ENCODE measurements around the gene PRKCE. TPM values are rescaled to one million over a fixed set of nuclear protein-coding genes. Genes with fewer than 3 reads are reported as not detected.

PRKCE gene
- total RNA-seq, 1 experiment from 2014 or later = 14.8 TPM

DNA sequence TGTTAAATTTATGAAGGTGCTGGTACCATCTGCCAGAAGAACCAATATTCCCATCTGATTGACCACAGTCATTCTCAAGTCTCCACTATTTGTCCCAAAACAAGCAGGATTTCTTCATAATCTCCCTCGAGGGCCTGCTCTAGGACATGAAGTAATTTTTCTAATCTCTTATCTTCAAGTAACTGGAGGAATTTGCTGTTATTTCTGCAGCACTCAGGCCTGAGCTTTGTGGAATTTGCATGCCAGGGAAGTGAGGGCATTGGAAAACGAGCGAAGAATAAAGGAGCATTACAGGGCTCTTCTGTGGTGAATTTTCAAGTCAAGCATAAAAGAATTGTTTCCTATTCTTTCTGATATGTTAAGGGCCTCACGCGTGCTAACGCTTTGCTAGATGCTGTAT, 484.5 kb downstream of the PRKCE start:
- POLR2A ChIA-PET = no interaction called here

More for the DNA sequence above, 484.5 kb downstream of the PRKCE start:
- CTCF ChIA-PET = no interaction called here
- Histone ChIP-seq H3K4me1 (ENCODE audit: control insufficient read depth in 1 of 2, insufficient read depth in 2 of 2, low read length in 2 of 2) (no peaks in the 10 kb centered on the region), H3K36me3 (ENCODE audit: control insufficient read depth in 1 of 2, insufficient read depth in 2 of 2, low read length in 2 of 2) (no peaks in the 10 kb centered on the region), H2AFZ (ENCODE audit: low read depth, low read length, poor library complexity, severe bottlenecking) (no peak overlapping the region), H3K4me2 (ENCODE audit: low read length) (no peak overlapping the region), H3K27me3 (ENCODE audit: insufficient read depth, low read length) (no peaks in the 10 kb centered on the region), H3K9me2 (ENCODE audit: insufficient read depth) (no peaks in the 10 kb centered on the region), H3K9me3 (ENCODE audit: control insufficient read depth in 1 of 2, insufficient read depth in 1 of 2, low read depth in 1 of 2, low read length in 2 of 2) (no peaks in the 10 kb centered on the region), H3K27ac (ENCODE audit: low read depth, low read length) (no peak overlapping the region), H4K20me1 (ENCODE audit: insufficient read depth) (no peaks in the 10 kb centered on the region), H3K4me3 (replicated peaks in 1 of 2; ENCODE audit: low read depth in 1 of 2, low read length in 2 of 2) (no peak overlapping the region), H3K9ac (ENCODE audit: low read length) (no peak overlapping the region), H3K79me2 (ENCODE audit: insufficient read depth, low read length) (no peaks in the 10 kb centered on the region)
- intact Hi-C loops (cut with micrococcal nuclease) = no loop called here
- RAD21 ChIA-PET (ENCODE audit: low non-redundant PET in 1 of 2, low total read pairs in 2 of 2, uncharacterized antibody in 2 of 2, unreplicated experiment in 2 of 2) = no interaction called here
- TF ChIP-seq RAD21 (IDR thresholded peaks at IDR 0.05; ENCODE audit: low read depth) (no peak), EZH2phosphoT487 (IDR thresholded peaks at IDR 0.05; ENCODE audit: borderline replicate concordance) (no peak), JUND (IDR thresholded peaks at IDR 0.05) (no peak), CBX3 (IDR thresholded peaks at IDR 0.05; ENCODE audit: low read depth) (no peak), SP1 (IDR thresholded peaks at IDR 0.05; ENCODE audit: low read depth) (no peak), TCF7L2 (IDR thresholded peaks at IDR 0.05; ENCODE audit: borderline replicate concordance, extremely low read depth, insufficient read depth, insufficient read length) (no peak), SRF (IDR thresholded peaks at IDR 0.05; ENCODE audit: low read depth) (no peak), ZFX (IDR thresholded peaks at IDR 0.05) (no peak), ELF1 (IDR thresholded peaks at IDR 0.05; ENCODE audit: borderline replicate concordance, low read depth) (no peak), EGR1 (IDR thresholded peaks at IDR 0.05; ENCODE audit: low read depth) (no peak), POLR2AphosphoS5 (IDR thresholded peaks at IDR 0.05; ENCODE audit: low read depth, low read length) (no peak), SIN3A (IDR thresholded peaks at IDR 0.05; ENCODE audit: low read depth) (no peak), FOSL1 (IDR thresholded peaks at IDR 0.05; ENCODE audit: low read depth) (no peak), CEBPB (IDR thresholded peaks at IDR 0.05; ENCODE audit: low read depth) (no peak), POLR2A (IDR thresholded peaks at IDR 0.05; ENCODE audit: borderline replicate concordance, extremely low read depth, insufficient read depth, insufficient read length) (no peak)
- TF ChIP-seq, protein P1, sequence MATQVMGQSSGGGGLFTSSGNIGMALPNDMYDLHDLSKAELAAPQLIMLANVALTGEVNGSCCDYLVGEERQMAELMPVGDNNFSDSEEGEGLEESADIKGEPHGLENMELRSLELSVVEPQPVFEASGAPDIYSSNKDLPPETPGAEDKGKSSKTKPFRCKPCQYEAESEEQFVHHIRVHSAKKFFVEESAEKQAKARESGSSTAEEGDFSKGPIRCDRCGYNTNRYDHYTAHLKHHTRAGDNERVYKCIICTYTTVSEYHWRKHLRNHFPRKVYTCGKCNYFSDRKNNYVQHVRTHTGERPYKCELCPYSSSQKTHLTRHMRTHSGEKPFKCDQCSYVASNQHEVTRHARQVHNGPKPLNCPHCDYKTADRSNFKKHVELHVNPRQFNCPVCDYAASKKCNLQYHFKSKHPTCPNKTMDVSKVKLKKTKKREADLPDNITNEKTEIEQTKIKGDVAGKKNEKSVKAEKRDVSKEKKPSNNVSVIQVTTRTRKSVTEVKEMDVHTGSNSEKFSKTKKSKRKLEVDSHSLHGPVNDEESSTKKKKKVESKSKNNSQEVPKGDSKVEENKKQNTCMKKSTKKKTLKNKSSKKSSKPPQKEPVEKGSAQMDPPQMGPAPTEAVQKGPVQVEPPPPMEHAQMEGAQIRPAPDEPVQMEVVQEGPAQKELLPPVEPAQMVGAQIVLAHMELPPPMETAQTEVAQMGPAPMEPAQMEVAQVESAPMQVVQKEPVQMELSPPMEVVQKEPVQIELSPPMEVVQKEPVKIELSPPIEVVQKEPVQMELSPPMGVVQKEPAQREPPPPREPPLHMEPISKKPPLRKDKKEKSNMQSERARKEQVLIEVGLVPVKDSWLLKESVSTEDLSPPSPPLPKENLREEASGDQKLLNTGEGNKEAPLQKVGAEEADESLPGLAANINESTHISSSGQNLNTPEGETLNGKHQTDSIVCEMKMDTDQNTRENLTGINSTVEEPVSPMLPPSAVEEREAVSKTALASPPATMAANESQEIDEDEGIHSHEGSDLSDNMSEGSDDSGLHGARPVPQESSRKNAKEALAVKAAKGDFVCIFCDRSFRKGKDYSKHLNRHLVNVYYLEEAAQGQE (IDR thresholded peaks at IDR 0.05; ENCODE audit: low read depth) = no peak
- TF ChIP-seq, protein P2, sequence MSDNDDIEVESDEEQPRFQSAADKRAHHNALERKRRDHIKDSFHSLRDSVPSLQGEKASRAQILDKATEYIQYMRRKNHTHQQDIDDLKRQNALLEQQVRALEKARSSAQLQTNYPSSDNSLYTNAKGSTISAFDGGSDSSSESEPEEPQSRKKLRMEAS (IDR thresholded peaks at IDR 0.05) = no peak
- TF ChIP-seq, protein P3, sequence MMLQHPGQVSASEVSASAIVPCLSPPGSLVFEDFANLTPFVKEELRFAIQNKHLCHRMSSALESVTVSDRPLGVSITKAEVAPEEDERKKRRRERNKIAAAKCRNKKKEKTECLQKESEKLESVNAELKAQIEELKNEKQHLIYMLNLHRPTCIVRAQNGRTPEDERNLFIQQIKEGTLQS (IDR thresholded peaks at IDR 0.05) = no peak
- TF ChIP-seq, protein P4, sequence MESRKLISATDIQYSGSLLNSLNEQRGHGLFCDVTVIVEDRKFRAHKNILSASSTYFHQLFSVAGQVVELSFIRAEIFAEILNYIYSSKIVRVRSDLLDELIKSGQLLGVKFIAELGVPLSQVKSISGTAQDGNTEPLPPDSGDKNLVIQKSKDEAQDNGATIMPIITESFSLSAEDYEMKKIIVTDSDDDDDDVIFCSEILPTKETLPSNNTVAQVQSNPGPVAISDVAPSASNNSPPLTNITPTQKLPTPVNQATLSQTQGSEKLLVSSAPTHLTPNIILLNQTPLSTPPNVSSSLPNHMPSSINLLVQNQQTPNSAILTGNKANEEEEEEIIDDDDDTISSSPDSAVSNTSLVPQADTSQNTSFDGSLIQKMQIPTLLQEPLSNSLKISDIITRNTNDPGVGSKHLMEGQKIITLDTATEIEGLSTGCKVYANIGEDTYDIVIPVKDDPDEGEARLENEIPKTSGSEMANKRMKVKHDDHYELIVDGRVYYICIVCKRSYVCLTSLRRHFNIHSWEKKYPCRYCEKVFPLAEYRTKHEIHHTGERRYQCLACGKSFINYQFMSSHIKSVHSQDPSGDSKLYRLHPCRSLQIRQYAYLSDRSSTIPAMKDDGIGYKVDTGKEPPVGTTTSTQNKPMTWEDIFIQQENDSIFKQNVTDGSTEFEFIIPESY (IDR thresholded peaks at IDR 0.05; ENCODE audit: extremely low read depth, insufficient replicate concordance, low read length) = no peak
- TF ChIP-seq, protein P5, sequence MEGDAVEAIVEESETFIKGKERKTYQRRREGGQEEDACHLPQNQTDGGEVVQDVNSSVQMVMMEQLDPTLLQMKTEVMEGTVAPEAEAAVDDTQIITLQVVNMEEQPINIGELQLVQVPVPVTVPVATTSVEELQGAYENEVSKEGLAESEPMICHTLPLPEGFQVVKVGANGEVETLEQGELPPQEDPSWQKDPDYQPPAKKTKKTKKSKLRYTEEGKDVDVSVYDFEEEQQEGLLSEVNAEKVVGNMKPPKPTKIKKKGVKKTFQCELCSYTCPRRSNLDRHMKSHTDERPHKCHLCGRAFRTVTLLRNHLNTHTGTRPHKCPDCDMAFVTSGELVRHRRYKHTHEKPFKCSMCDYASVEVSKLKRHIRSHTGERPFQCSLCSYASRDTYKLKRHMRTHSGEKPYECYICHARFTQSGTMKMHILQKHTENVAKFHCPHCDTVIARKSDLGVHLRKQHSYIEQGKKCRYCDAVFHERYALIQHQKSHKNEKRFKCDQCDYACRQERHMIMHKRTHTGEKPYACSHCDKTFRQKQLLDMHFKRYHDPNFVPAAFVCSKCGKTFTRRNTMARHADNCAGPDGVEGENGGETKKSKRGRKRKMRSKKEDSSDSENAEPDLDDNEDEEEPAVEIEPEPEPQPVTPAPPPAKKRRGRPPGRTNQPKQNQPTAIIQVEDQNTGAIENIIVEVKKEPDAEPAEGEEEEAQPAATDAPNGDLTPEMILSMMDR (IDR thresholded peaks at IDR 0.05 in 2 of 3, conservative IDR thresholded peaks at IDR 0.05 in 1 of 3; ENCODE audit: borderline replicate concordance in 1 of 3, insufficient read depth in 1 of 3, low read depth in 2 of 3, low read length in 2 of 3) = no peak
- no TSS peak for BruUV-seq (replicated peaks)
- no peak for DNase-seq (ENCODE audit: low read depth, low spot score)
- no peak for ATAC-seq
